Fibroblast of lung (primary cell): Measurements from ENCODE around the gene EXTL1. TPM values are rescaled to one million over a fixed set of nuclear protein-coding genes. Genes with fewer than 3 reads are reported as not detected.

Source experiments
- DNase-seq, 2 donors: peaks; one replicate each; pipeline versions ENCODE4 v3.0.0 to v3.0.0-alpha.2; 2010; ENCODE audit warnings: low read depth in 2 of 2
- H2AFZ ChIP-seq: 2 replicates; pipeline ENCODE4 v1.5.1; 2012; ENCODE audit warnings: low read length, control low read depth, inconsistent platforms
- H3K27ac ChIP-seq: 2 replicates; pipeline ENCODE4 v1.5.1; 2011; ENCODE audit warnings: low read length, control low read depth; ENCODE audit not compliant: insufficient read depth
- H3K27me3 ChIP-seq: 2 replicates; pipeline ENCODE4 v1.5.1; 2011; ENCODE audit warnings: mild to moderate bottlenecking, low read length; ENCODE audit not compliant: control insufficient read depth, insufficient read depth
- H3K36me3 ChIP-seq: 2 replicates; pipeline ENCODE4 v1.5.1; 2011; ENCODE audit warnings: low read length; ENCODE audit not compliant: control insufficient read depth, insufficient read depth
- H3K4me1 ChIP-seq: 2 replicates; pipeline ENCODE4 v1.5.1; 2011; ENCODE audit warnings: low read length; ENCODE audit not compliant: control insufficient read depth, insufficient read depth; ENCODE audit errors: extremely low read depth
- H3K4me2 ChIP-seq: 2 replicates; pipeline ENCODE4 v1.5.1; 2011; ENCODE audit warnings: low read length, control low read depth; ENCODE audit not compliant: insufficient read depth; ENCODE audit errors: extremely low read depth
- H3K4me3 ChIP-seq, 4 experiments: fragments of 200-600 bp in 1 of 4; sonication (generic) in 1 of 4; replicated peaks in 1 of 4; 2 replicates each; pipeline ENCODE4 v1.5.1; 2011 to 2016; ENCODE audit warnings: low read length in 4 of 4, low read depth in 3 of 4, mild to moderate bottlenecking in 3 of 4, control low read depth in 2 of 4, inconsistent platforms in 1 of 4, mixed read lengths in 1 of 4; ENCODE audit not compliant: insufficient read depth in 1 of 4; ENCODE audit errors: control extremely low read depth in 1 of 4
- H3K79me2 ChIP-seq: 2 replicates; pipeline ENCODE4 v1.5.1; 2012; ENCODE audit warnings: mild to moderate bottlenecking, low read length, inconsistent platforms; ENCODE audit not compliant: control insufficient read depth, insufficient read depth
- H3K9ac ChIP-seq: 2 replicates; pipeline ENCODE4 v1.5.1; 2011; ENCODE audit warnings: mild to moderate bottlenecking, low read length, control low read depth; ENCODE audit not compliant: insufficient read depth
- H3K9me3 ChIP-seq: 2 replicates; pipeline ENCODE4 v1.5.1; 2012; ENCODE audit warnings: low read depth, low read length; ENCODE audit not compliant: control insufficient read depth, insufficient read depth
- H4K20me1 ChIP-seq: 2 replicates; pipeline ENCODE4 v1.5.1; 2011; ENCODE audit warnings: low read length; ENCODE audit not compliant: control insufficient read depth, insufficient read depth; ENCODE audit errors: extremely low read depth
- CTCF ChIP-seq, 2 donors: IDR thresholded peaks in 1 of 2; conservative IDR thresholded peaks in 1 of 2; 1 replicate in 1 of 2; 2 replicates in 1 of 2; pipeline ENCODE4 v1.5.1; 2011 to 2012; ENCODE audit warnings: low read length in 2 of 2, control low read depth in 1 of 2, inconsistent platforms in 1 of 2, low read depth in 1 of 2, mild to moderate bottlenecking in 1 of 2
- EZH2 ChIP-seq: IDR thresholded peaks from 2 replicates; pipeline ENCODE4 v1.5.1; 2012; ENCODE audit warnings: low read length, control low read depth, mild to moderate bottlenecking; ENCODE audit errors: missing control alignments
- polyA plus RNA-seq, 2 donors: library from polyadenylated mRNA; depleted of rRNA in 1 of 2; stranded (reverse) in 1 of 2; unstranded in 1 of 2; fragments of >200 nt; gene quantifications; 2 replicates each; pipeline ENCODE4 v1.2.1, GENCODE V29; 2011 to 2012; ENCODE audit warnings: missing spikeins in 1 of 2
- total RNA-seq: library from RNA; depleted of rRNA; stranded (reverse); fragments of >200 nt; gene quantifications from 2 replicates; pipeline ENCODE4 v1.2.1, GENCODE V29; 2014

The EXTL1 gene
- total and polyA plus RNA-seq, 2 donors (not counting 1 experiment from before 2014, with no cell fraction given) = 0.33 to 0.39 TPM

GRCh38 chr1:26066160-26066559, 44.6 kb downstream of the EXTL1 start:
- H3K4me2 ChIP-seq = no peak overlapping the region
- no peak overlapping the region for H2AFZ ChIP-seq
- H3K36me3 ChIP-seq = no peaks in the 10 kb centered on the region
- peaks cover 19% of the 10 kb centered on the region for H3K27me3 ChIP-seq
- no peak for DNase-seq
- no peaks in the 10 kb centered on the region for H4K20me1 ChIP-seq
- H3K4me1 ChIP-seq = no peaks in the 10 kb centered on the region
- H3K4me3 ChIP-seq = no peak overlapping the region
- H3K9me3 ChIP-seq = no peaks in the 10 kb centered on the region
- H3K79me2 ChIP-seq = no peaks in the 10 kb centered on the region
- H3K27ac ChIP-seq = no peak overlapping the region
- no peak overlapping the region for H3K9ac ChIP-seq
- no peak for TF ChIP-seq CTCF (conservative IDR thresholded peaks at IDR 0.05 in 1 of 2, IDR thresholded peaks at IDR 0.05 in 1 of 2; ENCODE audit: low read depth in 1 of 2, low read length in 2 of 2)
- no peak for TF ChIP-seq EZH2

- no peaks in the 10 kb centered on the region for H3K79me2 ChIP-seq
Observed at GRCh38 chr1:26066857-26067256, 45.3 kb downstream of the EXTL1 start.

GRCh38 chr1:26067432-26067911, 45.9 kb downstream of the EXTL1 start, which contains the start of gene TRIM63:
Gene TRIM63, minus strand, starts transcription at chr1:26067630. Its CDS starts 136 bp downstream, at chr1:26067494.
- Histone ChIP-seq H3K4me1 (no peaks in the 10 kb centered on the region), H3K9ac (no peak within 1 kb of the TSS), H3K4me3 (no peak within 1 kb of the TSS), H3K79me2 (no peaks in the 10 kb centered on the region), H3K27me3 (peaks cover 22% of the 10 kb centered on the region), H4K20me1 (no peaks in the 10 kb centered on the region), H3K27ac (no peak within 1 kb of the TSS), H3K4me2 (no peak within 1 kb of the TSS), H3K9me3 (no peaks in the 10 kb centered on the region), H2AFZ (no peak within 1 kb of the TSS), H3K36me3 (no peaks in the 10 kb centered on the region)
- no peak for DNase-seq
- no peak for TF ChIP-seq EZH2
- TF ChIP-seq CTCF (conservative IDR thresholded peaks at IDR 0.05 in 1 of 2, IDR thresholded peaks at IDR 0.05 in 1 of 2; ENCODE audit: low read depth in 1 of 2, low read length in 2 of 2) = no peak

More at GRCh38 chr1:26066857-26067256, 45.3 kb downstream of the EXTL1 start:
- Histone ChIP-seq H3K9ac (no peak overlapping the region), H2AFZ (no peak overlapping the region), H3K4me3 (no peak overlapping the region), H3K4me1 (no peaks in the 10 kb centered on the region), H3K27me3 (peaks cover 19% of the 10 kb centered on the region), H3K9me3 (no peaks in the 10 kb centered on the region), H3K36me3 (no peaks in the 10 kb centered on the region), H3K4me2 (no peak overlapping the region), H3K27ac (no peak overlapping the region), H4K20me1 (no peaks in the 10 kb centered on the region)
- TF ChIP-seq CTCF (conservative IDR thresholded peaks at IDR 0.05 in 1 of 2, IDR thresholded peaks at IDR 0.05 in 1 of 2; ENCODE audit: low read depth in 1 of 2, low read length in 2 of 2) (no peak), EZH2 (no peak)
- no peak for DNase-seq
